HepG2 (cell line): ENCODE data around the gene IL1RAP.
"Not testable (repeated sequence)": the region's sequence is repeated elsewhere in the genome, so short reads cannot be mapped to it uniquely, and the experiment has no call there.

Source experiments
- CBX1 ChIP-seq: IDR thresholded peaks from one replicate; pipeline ENCODE4 v1.6.1; 2016; ENCODE audit warnings: antibody characterized with exemption, low read depth
- CEBPG ChIP-seq: IDR thresholded peaks from 2 replicates; pipeline ENCODE4 v1.6.1; 2016
- CREM ChIP-seq, 2 experiments: sonication (generic) in 1 of 2; formaldehyde crosslinking in 1 of 2; IDR thresholded peaks; 2 replicates each; pipeline versions ENCODE4 v1.4.0 to v1.6.1; 2016 to 2020; ENCODE audit warnings: antibody characterized with exemption in 1 of 2, mild to moderate bottlenecking in 1 of 2, missing genetic modification reagents in 1 of 2
- CTCF ChIP-seq: sonication (generic); formaldehyde crosslinking; IDR thresholded peaks from 2 replicates; pipeline ENCODE4 v1.5.0; 2020; ENCODE audit warnings: mild to moderate bottlenecking, missing genetic modification reagents, moderate library complexity
- ETV6 ChIP-seq: sonication (generic); formaldehyde crosslinking; conservative IDR thresholded peaks from 2 replicates; pipeline ENCODE4 v1.4.0; 2020; ENCODE audit warnings: missing genetic modification reagents
- HDAC2 ChIP-seq: sonication (generic); formaldehyde crosslinking; IDR thresholded peaks from 2 replicates; pipeline ENCODE4 v1.4.0; 2020; ENCODE audit warnings: missing genetic modification reagents
- PRDM15 ChIP-seq: sonication (generic); formaldehyde crosslinking; IDR thresholded peaks from 2 replicates; pipeline ENCODE4 v1.4.0; 2020; ENCODE audit warnings: missing genetic modification reagents
- RAD21 ChIP-seq: fragments of 450-650 bp; formaldehyde crosslinking; IDR thresholded peaks from 2 replicates; pipeline ENCODE4 v1.5.0; 2020; ENCODE audit warnings: mild to moderate bottlenecking
- SALL2 ChIP-seq: sonication (generic); formaldehyde crosslinking; IDR thresholded peaks from 2 replicates; pipeline ENCODE4 v1.8.1; 2023; ENCODE audit warnings: mild to moderate bottlenecking, missing genetic modification reagents, inconsistent platforms
- WIZ ChIP-seq: sonication (generic); formaldehyde crosslinking; IDR thresholded peaks from 2 replicates; pipeline ENCODE4 v1.5.1; 2020; ENCODE audit warnings: mild to moderate bottlenecking, missing genetic modification reagents
- ZBTB8A ChIP-seq: sonication (generic); formaldehyde crosslinking; IDR thresholded peaks from 2 replicates; pipeline ENCODE4 v1.4.0; 2020; ENCODE audit warnings: mild to moderate bottlenecking, low read depth, missing genetic modification reagents, borderline replicate concordance
- ZFX ChIP-seq: sonication (generic); formaldehyde crosslinking; IDR thresholded peaks from 2 replicates; pipeline ENCODE4 v1.4.0; 2020; ENCODE audit warnings: mild to moderate bottlenecking, low read depth, missing genetic modification reagents, moderate library complexity
- ZNF121 ChIP-seq: sonication (generic); formaldehyde crosslinking; IDR thresholded peaks from 2 replicates; pipeline ENCODE4 v1.5.0; 2020; ENCODE audit warnings: mild to moderate bottlenecking, missing genetic modification reagents

GRCh38 chr3:190518531-190518930 is 4.6 kb downstream of the IL1RAP start:
- not testable (repeated sequence) for TF ChIP-seq ZFX (CRISPR knock-in tag); CEBPG; RAD21 (CRISPR knock-in tag); PRDM15 (CRISPR knock-in tag); ETV6 (CRISPR knock-in tag); ZNF121 (CRISPR knock-in tag); HDAC2 (CRISPR knock-in tag); CBX1; CTCF (CRISPR knock-in tag); WIZ (CRISPR knock-in tag); SALL2 (CRISPR knock-in tag); CREM (IDR thresholded peaks at IDR 0.05); CREM (CRISPR knock-in tag; IDR thresholded peaks at IDR 0.05); ZBTB8A (CRISPR knock-in tag)
